IMR-90 (cell line): Measurements from ENCODE around the gene DPYD. TPM values are rescaled to one million over a fixed set of nuclear protein-coding genes. Genes with fewer than 3 reads are reported as not detected.

Source experiments
- ATAC-seq: fragments of 200-7000 bp; cut with Tn5 transposase; 2 replicates; pipeline ENCODE4 v1.9.1; 2020; ENCODE audit warnings: low read depth, mild to moderate bottlenecking, moderate library complexity
- BruUV-seq: library from RNA; stranded (reverse); fragments of 400-500 nt; replicated peaks from 2 replicates; lab custom pipeline; 2021; lab: Mats Ljungman, UMichigan
- CTCF ChIA-PET: fragments of 300-600 bp; formaldehyde crosslinking; extraction: SDS; loops from one replicate; lab custom pipeline; 2021; ENCODE audit warnings: antibody characterized with exemption; lab: Yijun Ruan, JAX
- POLR2A ChIA-PET: fragments of 300-600 bp; sonication (Branson Sonifier 250); formaldehyde crosslinking; loops from one replicate; lab custom pipeline; 2022; ENCODE audit warnings: antibody characterized with exemption; ENCODE audit not compliant: unreplicated experiment; lab: Charles Lee
- DNase-seq: peaks from one replicate; pipeline ENCODE4 v3.0.0; 2013
- H2AFZ ChIP-seq: replicated peaks from 2 replicates; pipeline ENCODE3; 2013; ENCODE audit warnings: low read length, mild to moderate bottlenecking; ENCODE audit not compliant: poor library complexity
- H2AK5ac ChIP-seq: 2 replicates; pipeline ENCODE4 v1.6.1; 2013; ENCODE audit warnings: low read depth, low read length, inconsistent platforms
- H2AK9ac ChIP-seq: replicated peaks from 2 replicates; pipeline ENCODE3; 2013; ENCODE audit warnings: mild to moderate bottlenecking, low read depth, low read length, moderate library complexity; ENCODE audit not compliant: poor library complexity
- H2BK120ac ChIP-seq: 2 replicates; pipeline ENCODE4 v1.6.1; 2013; ENCODE audit warnings: low read depth, low read length, inconsistent platforms
- H2BK15ac ChIP-seq: 3 replicates; pipeline ENCODE4 v1.6.1; 2013; ENCODE audit warnings: low read depth, low read length, inconsistent platforms
- H2BK20ac ChIP-seq: 2 replicates; pipeline ENCODE4 v1.6.1; 2013; ENCODE audit warnings: low read depth, mild to moderate bottlenecking, inconsistent platforms, low read length, moderate library complexity
- H2BK5ac ChIP-seq: 2 replicates; pipeline ENCODE4 v1.6.1; 2013; ENCODE audit warnings: mild to moderate bottlenecking, low read depth, low read length, inconsistent platforms; ENCODE audit not compliant: poor library complexity, severe bottlenecking
- H3K14ac ChIP-seq: replicated peaks from 2 replicates; pipeline ENCODE4 v1.6.1; 2013; ENCODE audit warnings: low read depth, low read length, inconsistent platforms
- H3K18ac ChIP-seq: 2 replicates; pipeline ENCODE4 v1.6.1; 2013; ENCODE audit warnings: low read depth, low read length, control low read depth
- H3K23ac ChIP-seq: 2 replicates; pipeline ENCODE4 v1.6.1; 2013; ENCODE audit warnings: low read depth, low read length, inconsistent platforms
- H3K27ac ChIP-seq: 2 replicates; pipeline ENCODE4 v1.5.1; 2013; ENCODE audit warnings: mild to moderate bottlenecking, control low read depth, low read length; ENCODE audit not compliant: insufficient read depth
- H3K27me3 ChIP-seq: 2 replicates; pipeline ENCODE4 v1.6.1; 2013; ENCODE audit warnings: low read length; ENCODE audit not compliant: control insufficient read depth, insufficient read depth
- H3K36me3 ChIP-seq: 2 replicates; pipeline ENCODE4 v1.6.1; 2013; ENCODE audit warnings: low read length, mixed read lengths; ENCODE audit not compliant: control insufficient read depth, insufficient read depth
- H3K4ac ChIP-seq: 2 replicates; pipeline ENCODE4 v1.6.1; 2013; ENCODE audit warnings: low read depth, low read length, inconsistent platforms
- H3K4me1 ChIP-seq: 2 replicates; pipeline ENCODE4 v1.6.1; 2013; ENCODE audit warnings: low read length, mixed read lengths; ENCODE audit not compliant: control insufficient read depth, insufficient read depth
- H3K4me2 ChIP-seq: 2 replicates; pipeline ENCODE4 v1.6.1; 2013; ENCODE audit warnings: low read depth, mild to moderate bottlenecking, control low read depth, low read length, moderate library complexity
- H3K4me3 ChIP-seq: 2 replicates; pipeline ENCODE4 v1.5.1; 2013; ENCODE audit warnings: low read depth, mild to moderate bottlenecking, control low read depth, low read length, moderate library complexity; ENCODE audit not compliant: insufficient read depth
- H3K56ac ChIP-seq: 2 replicates; pipeline ENCODE4 v1.6.1; 2013; ENCODE audit warnings: low read length, inconsistent platforms; ENCODE audit not compliant: insufficient read depth; ENCODE audit errors: extremely low read depth
- H3K79me1 ChIP-seq, 2 experiments: 2 replicates each; pipeline ENCODE4 v1.6.1; 2013; ENCODE audit warnings: low read length in 2 of 2, inconsistent platforms in 1 of 2, low read depth in 1 of 2
- H3K9ac ChIP-seq: 2 replicates; pipeline ENCODE4 v1.6.1; 2013; ENCODE audit warnings: low read depth, low read length, control low read depth
- H3K9me1 ChIP-seq: 2 replicates; pipeline ENCODE4 v1.6.1; 2013; ENCODE audit warnings: low read length, inconsistent platforms; ENCODE audit not compliant: insufficient read depth
- H3K9me3 ChIP-seq: 2 replicates; pipeline ENCODE4 v1.6.1; 2013; ENCODE audit warnings: low read length; ENCODE audit not compliant: control insufficient read depth, insufficient read depth
- H4K20me1 ChIP-seq: 2 replicates; pipeline ENCODE4 v1.6.1; 2013; ENCODE audit warnings: low read length, inconsistent platforms; ENCODE audit not compliant: insufficient read depth
- H4K5ac ChIP-seq: 2 replicates; pipeline ENCODE4 v1.6.1; 2013; ENCODE audit warnings: mild to moderate bottlenecking, low read depth, low read length, control low read depth
- H4K8ac ChIP-seq, 2 experiments: 2 replicates each; pipeline ENCODE4 v1.6.1; 2013; ENCODE audit warnings: low read depth in 2 of 2, low read length in 2 of 2, control low read depth in 1 of 2, inconsistent platforms in 1 of 2
- H4K91ac ChIP-seq: 2 replicates; pipeline ENCODE4 v1.6.1; 2013; ENCODE audit warnings: low read depth, low read length, inconsistent platforms; ENCODE audit not compliant: insufficient read depth
- BHLHE40 ChIP-seq: fragments of 150-350 bp; IDR thresholded peaks from 2 replicates; pipeline ENCODE4 v1.6.1; 2016; ENCODE audit warnings: mild to moderate bottlenecking, low read depth, low read length
- CEBPB ChIP-seq: IDR thresholded peaks from 2 replicates; pipeline ENCODE4 v1.6.1; 2012; ENCODE audit warnings: low read depth, low read length, improper control_type of control experiment
- CHD1 ChIP-seq: IDR thresholded peaks from 2 replicates; pipeline ENCODE4 v1.6.1; 2012; ENCODE audit warnings: low read depth, low read length, improper control_type of control experiment
- FOS ChIP-seq: fragments of 150-350 bp; IDR thresholded peaks from 2 replicates; pipeline ENCODE4 v1.6.1; 2016; ENCODE audit warnings: low read depth, low read length
- MAFK ChIP-seq: IDR thresholded peaks from 2 replicates; pipeline ENCODE4 v1.6.1; 2012; ENCODE audit warnings: low read depth, low read length, improper control_type of control experiment
- MAZ ChIP-seq: IDR thresholded peaks from 2 replicates; pipeline ENCODE4 v1.6.1; 2012; ENCODE audit warnings: low read depth, mild to moderate bottlenecking, low read length, improper control_type of control experiment, moderate library complexity, borderline replicate concordance
- MXI1 ChIP-seq: IDR thresholded peaks from 2 replicates; pipeline ENCODE4 v1.6.1; 2012; ENCODE audit warnings: low read depth, mild to moderate bottlenecking, low read length, moderate library complexity, borderline replicate concordance
- NFE2L2 ChIP-seq: fragments of 150-350 bp; IDR thresholded peaks from 2 replicates; pipeline ENCODE4 v1.6.1; 2016; ENCODE audit warnings: low read depth, mild to moderate bottlenecking, low read length
- POLR2A ChIP-seq: IDR thresholded peaks from 2 replicates; pipeline ENCODE4 v1.6.1; 2012; ENCODE audit warnings: mild to moderate bottlenecking, low read depth, low read length
- RAD21 ChIP-seq: IDR thresholded peaks from 2 replicates; pipeline ENCODE4 v1.6.1; 2012; ENCODE audit warnings: low read length, improper control_type of control experiment
- RCOR1 ChIP-seq: IDR thresholded peaks from 2 replicates; pipeline ENCODE4 v1.6.1; 2012; ENCODE audit warnings: mild to moderate bottlenecking, low read length, improper control_type of control experiment; ENCODE audit not compliant: insufficient replicate concordance
- RFX5 ChIP-seq: IDR thresholded peaks from 2 replicates; pipeline ENCODE4 v1.8.0; 2012; ENCODE audit warnings: low read depth, mild to moderate bottlenecking, low read length, moderate library complexity
- SMC3 ChIP-seq: fragments of 150-350 bp; IDR thresholded peaks from 2 replicates; pipeline ENCODE4 v1.6.1; 2016; ENCODE audit warnings: low read depth, mild to moderate bottlenecking, antibody characterized with exemption, low read length, moderate library complexity
- WGBS, 2 experiments: methylation state at CpG; one replicate each; pipeline versions ENCODE4 v1.1.5 to v1.1.7; 2013; ENCODE audit warnings: missing lambda C conversion rate in 2 of 2; ENCODE audit not compliant: insufficient read length in 1 of 2; ENCODE audit errors: extremely low coverage in 2 of 2; 5-methylcytosine and 5-hydroxymethylcytosine counted together
- dilution Hi-C: fragments of 300-500 bp; cut with HindIII; formaldehyde crosslinking; loops from one replicate; pipeline ENCODE4 v1.14.3; 2018; ENCODE audit warnings: low sequenced_read_pairs; ENCODE audit not compliant: unreplicated experiment
- in situ Hi-C: fragments of 300-500 bp; cut with MboI; formaldehyde crosslinking; loops from 3 replicates; pipeline ENCODE4 v1.14.3; 2019; ENCODE audit warnings: low sequenced_read_pairs, inconsistent platforms, mixed read lengths
- intact Hi-C: fragments of 100-400 bp; cut with micrococcal nuclease; formaldehyde crosslinking; loops from 2 replicates; pipeline ENCODE4 v1.10.0; 2022
- polyA plus RNA-seq, 3 experiments: library from polyadenylated mRNA; depleted of rRNA; stranded (reverse); fragments of >200 nt; gene quantifications; 2 replicates each; pipeline ENCODE4 v1.2.3, GENCODE V29; 2012; ENCODE audit warnings: low replicate concordance in 1 of 3
- total RNA-seq: library from RNA; depleted of rRNA; stranded (reverse); fragments of >200 nt; gene quantifications from 2 replicates; pipeline ENCODE4 v1.2.3, GENCODE V29; 2012
- TF ChIP-seq, protein P1 (sequence below): fragments of 150-350 bp; IDR thresholded peaks from 2 replicates; pipeline ENCODE4 v1.6.1; 2016; ENCODE audit warnings: low read depth, mild to moderate bottlenecking, low read length, moderate library complexity, borderline replicate concordance
- TF ChIP-seq, protein P2 (sequence below): conservative IDR thresholded peaks from 2 replicates; pipeline ENCODE4 v1.5.1; 2012; ENCODE audit warnings: mild to moderate bottlenecking, low read depth, low read length, improper control_type of control experiment
- TF ChIP-seq, protein P3 (sequence below): fragments of 150-350 bp; IDR thresholded peaks from 2 replicates; pipeline ENCODE4 v1.6.1; 2017; ENCODE audit warnings: mild to moderate bottlenecking, antibody characterized with exemption, low read length, low read depth

Gene DPYD
- total and polyA plus RNA-seq, 2 of the 4 experiments (the other 2 are of a cell fraction), result 9.3 to 47.3 TPM

DNA sequence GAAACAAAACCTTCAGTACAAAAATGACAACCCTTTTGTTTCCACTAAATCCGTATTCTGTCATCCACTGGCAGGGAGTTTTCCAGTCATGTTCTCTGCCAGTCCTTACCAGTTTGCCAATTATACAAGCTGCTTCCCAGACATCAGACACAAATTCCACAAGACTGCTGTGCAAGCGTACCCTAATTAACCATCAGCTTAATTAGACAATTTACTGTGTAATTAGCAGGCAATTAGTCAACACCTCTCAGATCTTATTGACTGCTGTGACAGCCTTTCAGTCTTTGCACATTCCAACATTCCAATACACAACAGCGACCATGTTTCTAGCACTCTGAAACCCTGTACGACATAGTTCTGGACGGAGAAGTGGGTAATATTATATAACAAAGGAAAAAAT, 420.1 kb downstream of the DPYD start:
- CTCF ChIA-PET, result interaction anchor here (1.3 kb wide), 1 partner anchor 13 kb away, joined by 3 read pairs; no protein-coding TSS in a partner anchor
- Histone ChIP-seq H3K27ac (no peak overlapping the region), H3K79me1 (no peaks in the 10 kb centered on the region), H3K18ac (no peak overlapping the region), H4K91ac (no peak overlapping the region), H3K9ac (no peak overlapping the region), H3K4me3 (no peak overlapping the region), H2AK9ac (no peak overlapping the region), H2BK15ac (no peak overlapping the region), H2AK5ac (no peak overlapping the region), H3K9me1 (no peaks in the 10 kb centered on the region), H3K56ac (no peak overlapping the region), H2BK5ac (no peak overlapping the region), H3K4ac (no peak overlapping the region), H3K14ac (no peak overlapping the region), H3K4me2 (no peak overlapping the region), H2AFZ (no peak overlapping the region), H3K9me3 (no peaks in the 10 kb centered on the region), H4K20me1 (no peaks in the 10 kb centered on the region), H3K23ac (no peak overlapping the region), H2BK120ac (no peak overlapping the region), H3K27me3 (no peaks in the 10 kb centered on the region), H4K8ac (no peak overlapping the region), H3K4me1 (no peaks in the 10 kb centered on the region), H3K36me3 (no peaks in the 10 kb centered on the region), H4K5ac (no peak overlapping the region), H2BK20ac (no peak overlapping the region)
- POLR2A ChIA-PET, result no interaction called here
- TF ChIP-seq MXI1 (no peak), MAZ (no peak), FOS (no peak), BHLHE40 (no peak), CEBPB (no peak), RAD21 (no peak), POLR2A (no peak), RFX5 (no peak), NFE2L2 (no peak), CHD1 (no peak), MAFK (no peak), SMC3 (no peak), RCOR1 (no peak)
- TF ChIP-seq, protein P1, sequence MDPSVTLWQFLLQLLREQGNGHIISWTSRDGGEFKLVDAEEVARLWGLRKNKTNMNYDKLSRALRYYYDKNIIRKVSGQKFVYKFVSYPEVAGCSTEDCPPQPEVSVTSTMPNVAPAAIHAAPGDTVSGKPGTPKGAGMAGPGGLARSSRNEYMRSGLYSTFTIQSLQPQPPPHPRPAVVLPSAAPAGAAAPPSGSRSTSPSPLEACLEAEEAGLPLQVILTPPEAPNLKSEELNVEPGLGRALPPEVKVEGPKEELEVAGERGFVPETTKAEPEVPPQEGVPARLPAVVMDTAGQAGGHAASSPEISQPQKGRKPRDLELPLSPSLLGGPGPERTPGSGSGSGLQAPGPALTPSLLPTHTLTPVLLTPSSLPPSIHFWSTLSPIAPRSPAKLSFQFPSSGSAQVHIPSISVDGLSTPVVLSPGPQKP, result no peak
- TF ChIP-seq, protein P2, sequence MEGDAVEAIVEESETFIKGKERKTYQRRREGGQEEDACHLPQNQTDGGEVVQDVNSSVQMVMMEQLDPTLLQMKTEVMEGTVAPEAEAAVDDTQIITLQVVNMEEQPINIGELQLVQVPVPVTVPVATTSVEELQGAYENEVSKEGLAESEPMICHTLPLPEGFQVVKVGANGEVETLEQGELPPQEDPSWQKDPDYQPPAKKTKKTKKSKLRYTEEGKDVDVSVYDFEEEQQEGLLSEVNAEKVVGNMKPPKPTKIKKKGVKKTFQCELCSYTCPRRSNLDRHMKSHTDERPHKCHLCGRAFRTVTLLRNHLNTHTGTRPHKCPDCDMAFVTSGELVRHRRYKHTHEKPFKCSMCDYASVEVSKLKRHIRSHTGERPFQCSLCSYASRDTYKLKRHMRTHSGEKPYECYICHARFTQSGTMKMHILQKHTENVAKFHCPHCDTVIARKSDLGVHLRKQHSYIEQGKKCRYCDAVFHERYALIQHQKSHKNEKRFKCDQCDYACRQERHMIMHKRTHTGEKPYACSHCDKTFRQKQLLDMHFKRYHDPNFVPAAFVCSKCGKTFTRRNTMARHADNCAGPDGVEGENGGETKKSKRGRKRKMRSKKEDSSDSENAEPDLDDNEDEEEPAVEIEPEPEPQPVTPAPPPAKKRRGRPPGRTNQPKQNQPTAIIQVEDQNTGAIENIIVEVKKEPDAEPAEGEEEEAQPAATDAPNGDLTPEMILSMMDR, result no peak
- TF ChIP-seq, protein P3, sequence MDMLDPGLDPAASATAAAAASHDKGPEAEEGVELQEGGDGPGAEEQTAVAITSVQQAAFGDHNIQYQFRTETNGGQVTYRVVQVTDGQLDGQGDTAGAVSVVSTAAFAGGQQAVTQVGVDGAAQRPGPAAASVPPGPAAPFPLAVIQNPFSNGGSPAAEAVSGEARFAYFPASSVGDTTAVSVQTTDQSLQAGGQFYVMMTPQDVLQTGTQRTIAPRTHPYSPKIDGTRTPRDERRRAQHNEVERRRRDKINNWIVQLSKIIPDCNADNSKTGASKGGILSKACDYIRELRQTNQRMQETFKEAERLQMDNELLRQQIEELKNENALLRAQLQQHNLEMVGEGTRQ, result no peak
- dilution Hi-C loops, result no loop called here
- WGBS, 2 experiments, result 81% methylated on average over 2 of the region's 5 CpGs; no CpG with 5 or more reads in 1 of the 2 experiments
- intact Hi-C loops, result no loop called here
- DNase-seq (no peak), ATAC-seq (no peak)
- no TSS peak for BruUV-seq
- in situ Hi-C loops, result no loop called here
